Activated effector memory CD4-positive, alpha-beta T cell treated with Interleukin-2 at 50 U/mL for 16 hours (primary cell): ENCODE data around the gene MYO5B.

ENCODE experiments used
- DNase-seq: peaks from one replicate; pipeline ENCODE4 v3.0.0-alpha.2; 2020

The MYO5B gene

GRCh38 chr18:49875155-49875554, 319.8 kb downstream of the MYO5B start:
- no peak for DNase-seq

GRCh38 chr18:49874238-49874637, 320.7 kb downstream of the MYO5B start:
- no peak for DNase-seq

GRCh38 chr18:49869354-49869753, 325.6 kb downstream of the MYO5B start:
- no peak for DNase-seq

- no peak for DNase-seq
These were observed 328.3 kb downstream of the MYO5B start for GRCh38 chr18:49866680-49867079.

- no peak for DNase-seq
These were observed 329.5 kb downstream of the MYO5B start for GRCh38 chr18:49865401-49865800.

- DNase-seq = no peak
These were observed 331.0 kb downstream of the MYO5B start for GRCh38 chr18:49863769-49864621.

GRCh38 chr18:49862656-49863385, 332.1 kb downstream of the MYO5B start:
- DNase-seq = no peak

- DNase-seq = no peak
These were observed 333.3 kb downstream of the MYO5B start for GRCh38 chr18:49861659-49862058.

GRCh38 chr18:49859725-49860124, 335.2 kb downstream of the MYO5B start:
- DNase-seq = no peak

GRCh38 chr18:49859021-49859359, 336.0 kb downstream of the MYO5B start:
- DNase-seq = no peak

GRCh38 chr18:49858309-49859020, 336.5 kb downstream of the MYO5B start:
- peak; percentile 34 for DNase-seq

- no peak for DNase-seq
These were observed 337.2 kb downstream of the MYO5B start for GRCh38 chr18:49857708-49858107.

- no peak for DNase-seq
These were observed 338.5 kb downstream of the MYO5B start for GRCh38 chr18:49856496-49856895.

- no peak for DNase-seq
These were observed 339.1 kb downstream of the MYO5B start for GRCh38 chr18:49855711-49856415.

- DNase-seq = no peak
These were observed 340.3 kb downstream of the MYO5B start for GRCh38 chr18:49854681-49855080.

- DNase-seq = no peak
These were observed 341.5 kb downstream of the MYO5B start for GRCh38 chr18:49853436-49853835.

- no peak for DNase-seq
These were observed 341.9 kb downstream of the MYO5B start for GRCh38 chr18:49853011-49853410.

GRCh38 chr18:49851624-49852023, 343.3 kb downstream of the MYO5B start:
- DNase-seq = no peak

GRCh38 chr18:49850636-49851035, 344.3 kb downstream of the MYO5B start:
- no peak for DNase-seq

- DNase-seq = no peak
These were observed 345.4 kb downstream of the MYO5B start for GRCh38 chr18:49849331-49850217.

GRCh38 chr18:49848115-49848514, 346.8 kb downstream of the MYO5B start:
- no peak for DNase-seq

- DNase-seq = no peak
These were observed 347.4 kb downstream of the MYO5B start for GRCh38 chr18:49847524-49847923.
